Stimulated activated CD8-positive, alpha-beta memory T cell treated with anti-CD3 and anti-CD28 coated beads, Interleukin-4, amount 100 ng/mL, for 24 hours (primary cell): ENCODE measurements around the gene NEDD4L.
"Not testable (repeated sequence)": the region's sequence is repeated elsewhere in the genome, so short reads cannot be mapped to it uniquely, and the experiment has no call there.

ENCODE experiments used
- DNase-seq: peaks from one replicate; pipeline ENCODE4 v3.0.0-alpha.2; 2020; ENCODE audit warnings: low read depth

NEDD4L gene

DNA sequence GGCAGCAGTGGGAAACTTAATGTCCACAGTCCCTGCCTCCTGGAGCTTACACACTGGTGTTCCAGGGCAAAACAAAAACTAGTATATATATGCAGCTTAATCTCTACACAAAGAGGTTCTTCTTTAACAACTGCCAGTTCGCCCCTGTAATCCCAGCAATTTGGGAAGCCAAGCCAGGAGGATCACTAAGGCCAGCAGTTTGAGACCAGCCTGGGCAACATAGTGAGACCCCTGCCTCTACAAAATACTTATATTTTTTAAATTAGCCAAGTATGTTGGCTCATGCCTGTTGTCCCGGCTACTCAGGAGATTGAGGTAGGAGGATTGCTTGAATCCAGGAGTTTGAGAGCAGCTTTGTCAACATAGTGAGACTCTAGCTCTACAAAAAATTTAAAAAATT is 17.2 kb upstream of the NEDD4L start:
- no peak for DNase-seq

DNA sequence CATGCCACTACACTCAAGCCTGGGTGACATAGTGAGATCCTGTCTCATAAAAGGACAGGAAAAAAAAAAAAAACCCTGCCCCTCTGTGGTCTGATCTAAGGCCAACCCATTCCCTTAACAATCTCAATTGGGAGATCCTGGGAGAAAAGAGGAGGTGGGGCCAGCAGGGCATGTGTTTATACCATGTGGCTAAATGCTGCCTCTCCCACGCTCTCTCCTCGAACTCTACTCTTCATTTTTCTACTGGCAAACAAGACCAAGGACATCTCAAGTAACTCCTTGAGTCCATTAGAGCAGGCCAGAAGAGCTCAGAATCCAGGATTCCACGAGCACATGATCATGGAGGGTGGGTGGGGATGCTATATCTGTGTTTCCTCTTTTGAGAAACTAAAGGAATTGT is 16.7 kb upstream of the NEDD4L start:
- no peak for DNase-seq

DNA sequence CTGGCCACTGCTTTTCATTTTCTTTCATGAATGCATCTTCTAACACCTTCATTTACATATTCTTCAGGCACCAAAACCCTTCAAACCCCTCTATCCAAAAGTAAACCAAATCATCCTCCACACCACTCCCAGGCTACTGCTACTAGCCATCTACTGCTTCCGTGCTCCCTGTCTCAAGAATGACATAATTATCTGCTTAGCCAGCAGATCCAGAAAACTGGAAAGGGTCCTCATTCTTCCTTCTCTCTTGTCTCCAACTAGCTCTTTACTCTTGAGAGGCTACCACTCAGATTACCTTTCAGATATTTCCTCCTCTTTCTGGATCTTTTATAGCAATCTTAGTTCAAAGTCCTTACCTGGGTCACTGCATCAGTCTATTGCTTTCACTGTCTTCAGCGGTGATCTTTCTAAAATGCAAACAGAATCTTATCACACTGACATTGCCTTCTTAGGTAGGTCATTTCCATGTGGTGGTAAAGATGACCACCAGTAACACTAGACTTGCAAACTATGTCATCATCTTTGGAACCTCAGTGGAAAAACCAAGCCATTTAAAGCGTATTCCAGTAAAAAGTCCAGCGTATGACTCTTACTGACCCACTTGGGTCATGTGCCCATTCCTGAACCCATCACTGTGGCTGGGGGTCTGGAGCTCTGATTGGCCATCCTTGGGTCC is 15.8 kb upstream of the NEDD4L start:
- no peak for DNase-seq

DNA sequence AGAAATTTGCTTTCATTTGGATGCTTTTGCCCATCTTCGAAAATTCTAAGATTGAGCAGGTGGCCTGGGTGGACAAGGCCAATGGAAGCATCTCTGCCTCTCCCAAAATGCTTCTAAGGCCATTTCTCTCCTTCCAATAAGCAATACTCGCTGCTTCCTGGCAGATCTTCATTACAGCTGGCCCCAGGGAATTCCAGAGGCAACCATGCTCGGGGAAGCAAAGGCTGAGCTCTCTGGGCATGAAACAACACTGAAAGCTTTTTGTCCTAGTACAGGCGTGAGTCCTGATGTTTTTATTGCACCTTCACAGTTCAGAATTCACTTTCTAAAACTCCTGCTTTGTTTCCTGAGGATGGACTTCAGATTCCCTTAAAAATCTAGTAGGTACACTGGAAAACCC is 11.8 kb upstream of the NEDD4L start:
- DNase-seq, result no peak

DNA sequence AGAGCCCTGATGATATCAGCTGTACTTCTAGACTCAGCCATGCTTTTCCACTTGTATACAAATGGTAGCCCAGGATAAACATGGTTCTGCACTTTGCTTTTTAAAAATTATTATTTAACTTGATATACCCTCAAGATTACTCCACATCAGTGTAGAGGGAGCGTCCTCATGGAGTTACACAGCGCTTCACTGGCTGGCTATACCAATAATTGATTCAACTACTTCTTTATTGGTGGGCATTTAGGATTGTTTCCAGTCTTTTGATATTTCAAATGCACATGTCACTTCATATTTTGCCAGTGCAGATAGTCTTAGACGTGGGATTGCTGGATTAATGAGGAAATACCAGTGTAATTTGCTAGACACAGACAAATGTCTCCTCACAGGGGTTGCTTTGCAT is 10.8 kb upstream of the NEDD4L start:
- no peak for DNase-seq

DNA sequence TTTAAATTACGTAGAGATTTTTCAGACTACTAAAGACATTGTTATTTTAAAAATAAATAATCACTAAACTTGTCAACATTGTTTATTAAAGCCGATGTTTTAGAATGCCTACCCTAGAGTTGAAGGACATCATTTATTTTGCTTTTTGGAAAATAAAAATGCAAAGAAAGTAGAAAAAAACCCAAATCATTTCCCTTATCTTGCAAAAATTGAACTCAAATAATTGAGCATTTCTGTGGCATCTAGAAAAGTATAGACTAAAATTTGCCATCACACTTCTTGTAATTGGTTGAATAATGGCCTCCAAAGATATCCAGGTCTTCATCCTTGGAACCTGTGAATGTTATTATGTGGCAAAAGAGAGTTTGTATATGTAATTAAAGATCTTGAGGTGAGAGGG is 9.7 kb upstream of the NEDD4L start:
- no peak for DNase-seq

DNA sequence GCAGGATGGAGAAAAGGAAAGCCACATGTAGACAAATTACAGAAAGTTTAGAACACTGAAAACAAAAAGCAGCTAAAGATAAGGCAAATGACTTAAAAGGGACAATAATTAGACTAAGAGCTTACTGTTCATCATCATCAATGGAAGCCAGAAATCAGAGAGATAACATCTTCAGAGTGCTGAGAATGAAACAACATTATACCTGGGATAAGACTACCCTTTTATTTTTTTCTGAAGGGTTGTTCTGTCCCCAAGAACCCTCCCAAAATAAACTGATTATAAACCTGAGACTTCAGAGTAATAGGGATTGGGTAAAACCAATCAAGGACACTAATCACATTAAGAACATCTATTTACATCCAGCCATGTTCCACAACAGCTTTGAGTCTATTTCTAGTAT is 6.9 kb upstream of the NEDD4L start:
- no peak for DNase-seq

DNA sequence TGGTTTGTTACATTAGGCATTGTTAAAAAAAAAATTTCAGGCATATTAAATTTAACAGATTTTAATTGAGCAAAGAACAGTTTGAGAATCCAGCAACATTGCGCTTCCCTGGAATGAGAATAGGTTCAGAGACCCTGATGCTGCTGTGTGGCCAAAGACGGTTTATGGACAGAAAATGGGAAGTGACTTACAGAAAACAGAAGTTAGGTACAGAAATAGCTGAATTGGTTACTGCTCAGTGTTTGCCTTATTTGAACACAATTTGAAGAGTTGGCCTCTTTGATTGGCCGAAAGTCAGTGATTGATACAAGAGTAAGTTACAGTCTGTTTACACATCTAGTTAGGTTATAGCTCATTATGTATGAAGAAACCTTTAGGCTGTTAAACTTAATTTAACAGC is 6.0 kb upstream of the NEDD4L start:
- no peak for DNase-seq

DNA sequence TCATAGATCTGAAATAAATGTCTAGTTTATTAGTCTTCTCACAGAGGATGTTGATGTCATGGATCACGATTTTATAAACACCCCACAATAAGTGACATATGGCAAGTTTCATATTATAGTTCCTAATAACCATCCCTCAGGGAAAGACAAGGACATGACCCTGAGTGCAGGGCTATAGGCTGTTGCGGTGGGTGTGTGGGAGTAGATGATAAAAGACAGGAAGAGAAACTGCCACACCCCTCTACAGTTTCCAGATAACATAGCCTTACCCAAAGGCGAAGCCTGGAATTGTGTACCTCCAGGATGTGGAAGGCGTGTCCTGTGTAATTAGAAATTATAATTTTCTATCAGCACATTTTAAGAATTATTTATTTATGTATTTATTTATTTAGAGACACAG is 2.4 kb upstream of the NEDD4L start:
- no peak for DNase-seq

DNA sequence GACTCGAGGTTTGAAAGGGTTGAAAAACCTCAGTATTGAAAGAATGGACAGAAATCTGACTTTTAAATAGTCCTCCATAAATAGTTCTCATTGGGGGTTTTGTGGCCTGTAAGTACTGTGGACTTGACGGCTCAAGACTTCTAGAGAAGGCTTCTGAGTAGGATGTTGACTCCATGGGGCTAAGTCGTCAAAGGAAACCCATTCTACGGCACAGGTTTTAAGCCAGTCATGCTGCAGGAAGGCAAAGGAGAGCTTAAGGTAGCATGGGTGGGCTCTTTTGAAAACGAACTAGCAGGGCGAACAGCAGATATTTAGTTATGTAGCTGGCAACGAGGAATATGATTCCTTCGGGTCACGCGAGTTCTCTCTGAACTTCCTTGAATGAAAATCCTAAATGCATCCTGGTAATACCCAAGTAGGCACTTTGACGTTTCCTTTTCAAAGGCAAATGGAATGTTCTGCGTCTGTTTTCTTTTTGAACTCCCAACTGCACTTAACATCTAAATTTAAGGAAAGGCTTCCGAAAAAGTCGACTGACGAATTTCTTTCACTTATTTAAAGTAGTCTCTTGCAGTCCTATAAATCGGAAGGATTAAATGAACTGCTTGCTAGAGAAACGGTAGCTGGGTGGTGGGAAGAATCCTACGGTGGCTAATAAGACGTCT is 1.1 kb upstream of the NEDD4L start:
- no peak for DNase-seq

DNA sequence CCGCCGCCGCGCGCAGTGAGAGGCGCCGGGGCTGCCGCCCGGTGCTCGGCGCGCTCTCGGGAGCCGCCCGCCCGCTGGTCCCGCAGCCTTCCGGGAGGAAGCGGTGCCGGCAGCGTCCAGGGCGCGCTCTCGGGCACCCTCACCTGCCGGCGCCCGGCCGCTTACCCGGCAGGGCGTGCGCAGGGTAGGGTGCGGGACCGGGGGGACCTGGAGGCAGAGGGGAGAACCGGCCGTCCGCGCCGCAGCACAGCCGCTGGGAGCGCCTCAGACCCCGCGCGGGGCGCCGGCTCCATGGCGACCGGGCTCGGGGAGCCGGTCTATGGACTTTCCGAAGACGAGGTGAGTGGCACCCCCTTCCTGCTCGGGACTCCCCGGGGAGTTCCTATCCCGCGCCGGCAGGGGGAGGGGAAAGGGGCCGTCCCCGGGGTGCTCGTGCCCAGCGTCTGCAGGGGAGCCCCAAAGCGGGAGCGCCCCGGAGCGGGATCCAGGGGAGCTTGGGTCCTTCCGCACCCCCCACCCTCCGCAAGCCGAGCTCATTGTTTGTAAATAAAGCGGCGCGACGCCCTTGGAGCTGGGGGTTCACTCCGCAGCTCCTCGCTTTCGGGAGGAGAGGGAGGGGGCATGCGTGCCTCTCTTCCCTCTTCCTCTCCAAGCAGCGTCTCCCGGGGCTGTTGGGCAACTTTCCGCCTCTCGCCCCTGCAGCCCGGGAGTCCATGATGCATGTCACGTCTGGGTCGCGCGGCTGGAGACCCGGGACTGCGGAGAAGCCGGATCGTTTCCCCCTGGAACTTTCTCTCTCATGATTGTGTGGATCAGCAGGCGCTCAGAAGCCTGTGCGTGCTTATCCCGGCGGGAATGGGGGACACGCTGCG is 580 bp downstream of the NEDD4L start:
- peak; percentile 31 for DNase-seq

DNA sequence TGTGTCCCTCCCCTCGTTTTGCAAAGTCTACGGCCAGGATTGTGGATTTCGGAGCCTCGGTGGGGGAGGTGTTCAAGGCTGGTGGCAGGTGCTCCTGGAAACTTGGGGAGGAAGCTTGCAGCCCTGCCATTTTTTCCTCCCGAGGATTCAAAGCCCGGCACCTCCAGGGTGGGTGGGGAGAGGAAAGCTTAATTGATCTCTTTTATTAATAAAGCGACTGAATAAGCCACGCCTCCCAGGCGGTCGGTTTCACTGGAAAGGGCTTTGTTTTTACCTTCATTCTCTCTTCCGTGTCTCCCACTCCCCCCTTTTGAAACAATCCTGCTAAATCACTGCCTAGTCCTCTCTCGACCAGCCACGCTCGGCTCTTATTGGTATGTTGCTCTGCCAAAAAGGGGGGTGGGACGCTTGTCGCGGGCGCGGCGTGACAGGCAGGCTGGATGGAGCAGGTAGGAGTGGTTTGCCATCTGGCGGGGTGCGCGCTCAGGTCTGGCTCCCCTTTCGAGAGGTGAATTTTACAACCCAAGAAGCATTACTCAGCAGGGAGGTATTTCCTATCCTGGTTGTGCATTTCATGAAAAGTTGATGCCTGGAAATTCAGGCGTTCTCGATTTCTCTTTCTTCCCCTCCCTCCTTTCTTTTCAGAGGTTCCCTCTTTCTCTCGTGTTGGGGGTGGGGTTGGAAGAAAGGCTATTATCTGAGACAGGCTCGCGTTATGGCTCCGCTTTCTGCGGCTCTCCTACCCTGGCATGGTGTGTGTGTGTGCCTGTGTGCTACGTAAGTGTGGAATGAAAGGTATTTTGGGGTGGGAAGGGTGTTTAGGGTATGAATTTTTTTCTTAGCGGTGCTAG is 1.4 kb downstream of the NEDD4L start:
- peak; percentile 22 for DNase-seq

DNA sequence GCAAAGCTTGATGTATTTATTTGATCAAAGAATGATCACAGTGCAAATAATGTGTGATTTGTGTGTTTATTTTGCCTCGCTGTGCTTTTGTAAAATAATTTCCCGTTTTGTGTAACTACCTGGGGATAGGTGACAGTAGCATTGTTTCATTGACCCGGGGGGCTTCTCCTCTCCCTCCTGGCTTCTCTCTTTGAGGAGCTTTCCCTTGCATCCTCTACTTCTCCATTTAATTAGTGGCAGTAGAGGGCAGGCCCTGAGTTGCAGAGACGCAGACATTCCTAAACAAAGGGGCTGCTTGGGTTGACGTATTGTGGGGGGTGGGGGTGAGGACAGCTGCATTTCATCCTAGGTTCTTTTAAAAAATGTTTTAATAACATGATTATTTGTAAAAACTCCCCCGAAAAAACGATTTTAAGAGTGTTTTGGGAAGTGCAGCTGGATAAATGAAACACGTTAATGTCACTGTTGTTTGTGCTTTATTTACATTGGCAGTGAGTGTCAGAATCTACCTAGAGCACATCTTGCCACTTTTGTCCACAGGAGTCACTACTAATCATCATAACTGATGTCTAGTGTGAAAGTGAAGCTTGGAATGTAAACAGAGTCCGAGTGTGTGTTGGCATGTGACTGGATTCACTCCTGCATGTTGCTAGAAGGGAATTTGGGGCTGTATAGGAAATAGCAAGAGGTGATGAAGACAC is 2.2 kb downstream of the NEDD4L start:
- no peak for DNase-seq

DNA sequence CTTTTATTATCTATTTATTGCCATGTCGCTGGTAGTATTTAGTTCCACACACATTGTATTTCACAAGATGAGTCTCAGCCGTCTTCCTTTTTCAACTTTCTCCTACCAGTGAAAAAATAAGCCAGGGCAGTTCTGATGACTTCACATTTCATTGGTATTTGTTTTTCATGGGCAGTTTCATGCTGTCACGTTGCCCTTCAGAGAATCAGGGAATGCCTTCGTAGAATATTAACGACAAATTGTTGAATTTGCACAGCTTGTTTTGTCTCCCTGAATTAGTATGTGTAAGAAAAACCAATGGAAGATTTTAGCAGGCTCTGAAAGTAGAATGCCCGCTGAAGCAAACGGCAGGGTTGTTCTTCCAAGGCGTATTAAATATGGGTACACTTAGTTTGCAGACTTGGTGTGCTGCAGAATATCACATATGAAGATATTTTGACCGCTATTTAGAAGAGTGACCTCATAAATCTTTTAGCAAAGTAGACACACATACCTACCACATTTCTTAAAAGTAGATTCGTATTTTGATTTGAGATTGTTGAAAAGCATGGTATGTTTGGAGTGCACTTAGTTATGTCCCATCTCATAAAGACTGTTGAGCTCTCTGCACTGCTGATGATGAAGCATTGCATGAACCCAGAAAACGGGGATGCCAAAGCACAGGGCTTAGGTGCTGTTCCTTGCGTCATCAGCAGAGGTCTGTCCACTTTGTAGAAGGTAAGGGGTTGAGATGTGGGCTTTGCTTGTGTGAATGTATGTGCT is 2.9 kb downstream of the NEDD4L start:
- no peak for DNase-seq

DNA sequence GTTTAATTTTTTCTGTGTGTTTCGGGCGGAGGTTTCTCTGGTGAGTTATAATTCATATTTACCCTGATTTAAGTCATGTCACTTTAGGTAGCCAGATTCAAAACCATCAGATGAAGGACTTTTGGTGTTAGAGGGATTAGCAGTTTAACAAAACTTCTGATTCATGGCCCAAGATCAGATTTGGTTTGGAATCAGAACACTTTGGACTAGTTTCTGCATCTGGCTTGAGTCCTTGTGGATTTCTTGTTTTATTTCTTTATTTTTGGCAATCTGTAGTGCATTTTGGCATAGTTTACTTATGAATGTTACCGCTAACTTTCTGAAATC is 3.5 kb downstream of the NEDD4L start:
- DNase-seq, result no peak

DNA sequence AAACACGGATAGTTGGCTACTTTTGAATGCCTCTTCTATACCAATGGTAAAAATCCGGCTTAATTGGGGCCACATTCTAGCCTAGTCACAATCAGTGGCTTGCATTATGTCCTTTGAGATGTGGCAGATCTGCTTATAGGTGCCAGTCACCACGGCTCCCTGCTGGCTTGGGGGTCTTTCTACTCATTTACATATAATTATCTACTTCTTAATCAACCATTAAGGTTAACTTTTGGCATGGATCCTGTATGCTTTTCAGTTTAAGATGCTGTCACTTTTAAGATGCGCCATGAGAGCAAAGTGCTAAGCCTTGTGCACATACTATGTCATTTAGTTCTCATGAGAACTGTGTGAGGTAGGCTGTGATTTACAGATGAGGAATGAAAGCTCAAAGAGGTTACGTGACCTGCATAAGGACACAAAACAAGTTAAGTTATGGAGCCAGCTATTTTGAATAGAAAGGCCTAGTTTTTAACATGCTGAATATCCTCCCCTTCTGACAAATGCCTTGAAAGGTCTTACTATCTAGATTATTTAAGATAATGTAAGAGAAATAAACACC is 4.1 kb downstream of the NEDD4L start:
- DNase-seq, result no peak

DNA sequence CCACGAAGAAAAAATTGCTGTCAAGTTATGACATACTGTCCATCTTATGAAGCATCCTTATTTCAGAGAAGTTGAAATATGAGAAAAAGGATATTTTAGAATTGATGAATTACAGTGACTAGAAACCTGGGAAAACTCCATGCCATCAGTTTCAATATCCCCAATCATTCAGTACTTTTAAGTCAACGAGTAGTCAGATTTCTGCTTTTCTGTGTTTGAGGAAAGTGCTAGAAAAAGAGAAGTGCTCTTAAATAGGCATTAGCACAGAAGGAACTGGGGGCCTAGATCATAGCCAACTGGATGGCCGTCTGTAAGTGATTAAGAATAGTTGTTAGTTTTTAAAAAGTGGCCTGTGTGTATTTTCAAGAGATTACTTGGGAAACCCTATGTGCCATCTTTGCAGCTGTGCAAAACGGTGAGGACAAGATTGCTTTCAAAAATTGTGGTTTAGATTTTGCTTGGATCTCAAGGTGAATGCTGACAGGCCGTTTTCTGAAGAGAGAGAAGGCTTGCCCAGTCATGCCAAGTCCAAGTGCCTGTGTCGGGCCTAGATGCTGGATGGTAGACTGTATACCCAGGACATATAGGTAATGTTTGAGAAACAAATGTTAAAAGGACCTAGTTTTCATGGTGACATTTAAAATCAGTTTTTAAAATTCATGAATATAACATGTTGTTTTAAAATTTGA is 5.1 kb downstream of the NEDD4L start:
- no peak for DNase-seq

DNA sequence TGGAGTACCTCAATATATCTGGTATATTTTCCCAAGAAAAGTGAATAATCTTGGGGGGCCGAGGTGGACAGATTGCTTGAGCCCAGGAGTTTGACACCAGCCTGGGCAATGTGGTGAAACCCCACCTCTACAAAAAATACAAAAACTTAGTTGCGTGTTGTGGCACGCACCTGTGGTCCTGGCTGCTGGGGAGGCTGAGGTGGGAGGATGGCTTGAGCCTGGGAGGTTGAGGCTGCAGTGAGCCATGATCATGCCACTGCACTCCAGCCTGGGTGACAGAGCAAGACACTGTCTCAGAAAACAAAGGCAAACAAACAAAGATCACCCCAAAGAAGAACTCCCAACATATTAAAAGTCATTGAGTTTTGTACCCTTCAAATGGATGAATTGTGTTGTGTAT is 6.9 kb downstream of the NEDD4L start:
- DNase-seq, result not testable (repeated sequence)

DNA sequence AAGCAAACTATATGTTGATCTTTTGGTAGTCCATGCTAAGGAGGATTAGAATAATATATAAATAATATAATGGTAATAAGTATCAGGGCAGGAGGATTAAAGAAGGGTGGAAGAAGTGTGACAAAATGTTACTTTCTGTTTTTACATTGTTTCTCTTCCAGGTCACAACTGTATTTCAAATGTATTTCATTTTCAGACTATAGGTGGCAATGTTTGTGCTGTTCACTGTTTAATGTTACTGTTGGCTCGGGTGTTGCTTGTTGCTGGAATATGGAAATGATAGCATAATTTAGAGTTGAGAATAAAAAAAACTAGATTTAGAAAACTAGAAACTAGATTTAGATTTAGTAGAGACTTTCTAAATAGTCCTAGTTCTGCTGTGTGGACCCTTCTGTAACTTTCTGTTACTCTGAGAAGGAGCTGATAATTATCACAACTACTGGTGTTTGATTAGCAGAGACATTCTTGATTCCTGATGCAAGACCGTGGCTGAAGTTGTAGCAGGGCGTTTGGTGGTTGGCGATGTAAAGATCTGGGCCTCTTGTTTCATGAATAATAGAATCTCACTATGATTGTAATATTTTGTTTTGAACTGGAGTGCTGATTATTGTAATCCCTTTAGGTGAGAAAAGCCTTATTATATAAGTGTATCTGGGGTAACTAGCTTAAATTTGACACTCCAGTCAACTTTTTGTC is 7.9 kb downstream of the NEDD4L start:
- DNase-seq, result no peak
